ENCODE results near the gene CIB4. TPM values are rescaled to one million over a fixed set of nuclear protein-coding genes. Genes with fewer than 3 reads are reported as not detected.
A peak's percentile ranks its signal among the peaks of the same experiment; 100 is the strongest.
"Not testable (repeated sequence)": the region's sequence is repeated elsewhere in the genome, so short reads cannot be mapped to it uniquely, and the experiment has no call there.

CIB4 gene
- total and polyA plus RNA-seq, 7 donors: not detected

DNA sequence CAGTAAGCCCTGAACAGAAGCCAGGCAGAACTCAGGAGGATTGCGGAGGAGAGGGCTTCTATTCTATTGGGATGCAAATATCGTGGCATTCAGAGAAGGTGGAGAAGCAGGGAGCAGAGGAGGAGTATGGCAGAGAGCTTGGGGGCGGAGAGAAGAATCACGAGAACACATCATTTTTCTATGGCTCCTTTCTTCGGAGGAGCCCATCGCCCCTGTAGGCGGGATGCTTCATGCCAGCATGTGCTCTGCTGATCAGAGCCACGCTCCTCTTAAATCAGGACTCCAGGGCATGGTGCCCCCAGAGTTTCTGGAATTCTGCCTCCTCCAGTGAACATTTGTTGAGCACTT lies 71.1 kb downstream of the CIB4 start:
- intact Hi-C loops (cut with DNase I): no loop called here

DNA sequence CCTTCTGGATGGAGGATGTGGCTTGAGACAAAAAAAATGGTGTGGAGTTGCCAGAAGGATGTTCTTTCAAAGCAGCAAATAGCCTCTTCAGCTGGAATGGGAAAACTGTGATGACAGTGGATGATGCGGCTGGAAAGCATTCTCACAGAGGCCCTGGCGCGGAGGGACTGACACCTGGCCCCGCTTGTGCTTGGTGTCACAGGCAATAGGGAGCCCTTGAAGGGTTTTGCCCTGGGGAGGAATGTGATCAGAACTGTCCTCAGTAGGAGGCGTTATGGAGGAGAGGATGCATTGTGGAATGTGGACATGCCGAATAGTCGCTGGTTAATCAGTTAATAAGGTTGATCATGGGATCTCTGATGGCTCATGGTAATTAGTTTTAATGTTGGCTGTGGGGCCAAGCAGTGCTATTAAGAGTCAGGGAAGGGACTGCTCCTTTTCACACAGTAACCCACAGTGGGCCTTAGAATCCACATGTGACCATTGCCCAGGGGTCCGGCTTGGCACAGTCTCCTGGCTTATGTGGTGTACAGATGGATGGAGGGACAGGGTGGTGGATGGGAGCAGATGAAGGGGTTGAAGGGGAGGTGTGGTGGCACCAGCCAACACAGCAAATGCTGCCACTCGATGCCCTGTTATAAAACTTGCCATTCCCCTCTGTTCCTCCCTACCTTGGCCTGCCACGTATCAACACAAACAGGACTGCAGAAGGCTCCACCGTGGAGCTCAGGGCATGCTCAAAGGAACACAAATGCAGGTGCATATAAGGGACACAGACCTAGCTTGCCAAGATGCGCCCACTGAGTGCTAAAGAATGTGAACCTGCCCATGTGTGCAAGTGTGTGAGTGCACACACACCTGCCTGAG lies 71.7 kb downstream of the CIB4 start:
- DNase-seq (no peak), ATAC-seq (no peak)
- intact Hi-C loops (cut with DNase I): no loop called here

More for the DNA sequence above, 71.1 kb downstream of the CIB4 start:
- Histone ChIP-seq H3K9me3 (no peaks in the 10 kb centered on the region), H3K4me3 (no peak overlapping the region), H3K27me3 (ENCODE audit: insufficient read depth in 3 of 3, low read length in 2 of 3) (peaks cover 0 to 40% (median 0%) of the 10 kb centered on the region in 3 donors), H3K27ac (no peak overlapping the region), H3K36me3 (ENCODE audit: insufficient read depth in 1 of 2, low read depth in 1 of 2) (no peaks in the 10 kb centered on the region), H3K4me1 (no peaks in the 10 kb centered on the region)
- no peak for DNase-seq
- 69 to 78% (median 70%) methylated on average over 8 of the region's 8 CpGs for WGBS, 3 donors
- no peak for ATAC-seq
- TF ChIP-seq, protein P1, sequence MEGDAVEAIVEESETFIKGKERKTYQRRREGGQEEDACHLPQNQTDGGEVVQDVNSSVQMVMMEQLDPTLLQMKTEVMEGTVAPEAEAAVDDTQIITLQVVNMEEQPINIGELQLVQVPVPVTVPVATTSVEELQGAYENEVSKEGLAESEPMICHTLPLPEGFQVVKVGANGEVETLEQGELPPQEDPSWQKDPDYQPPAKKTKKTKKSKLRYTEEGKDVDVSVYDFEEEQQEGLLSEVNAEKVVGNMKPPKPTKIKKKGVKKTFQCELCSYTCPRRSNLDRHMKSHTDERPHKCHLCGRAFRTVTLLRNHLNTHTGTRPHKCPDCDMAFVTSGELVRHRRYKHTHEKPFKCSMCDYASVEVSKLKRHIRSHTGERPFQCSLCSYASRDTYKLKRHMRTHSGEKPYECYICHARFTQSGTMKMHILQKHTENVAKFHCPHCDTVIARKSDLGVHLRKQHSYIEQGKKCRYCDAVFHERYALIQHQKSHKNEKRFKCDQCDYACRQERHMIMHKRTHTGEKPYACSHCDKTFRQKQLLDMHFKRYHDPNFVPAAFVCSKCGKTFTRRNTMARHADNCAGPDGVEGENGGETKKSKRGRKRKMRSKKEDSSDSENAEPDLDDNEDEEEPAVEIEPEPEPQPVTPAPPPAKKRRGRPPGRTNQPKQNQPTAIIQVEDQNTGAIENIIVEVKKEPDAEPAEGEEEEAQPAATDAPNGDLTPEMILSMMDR (IDR thresholded peaks at IDR 0.05): no peak

DNA sequence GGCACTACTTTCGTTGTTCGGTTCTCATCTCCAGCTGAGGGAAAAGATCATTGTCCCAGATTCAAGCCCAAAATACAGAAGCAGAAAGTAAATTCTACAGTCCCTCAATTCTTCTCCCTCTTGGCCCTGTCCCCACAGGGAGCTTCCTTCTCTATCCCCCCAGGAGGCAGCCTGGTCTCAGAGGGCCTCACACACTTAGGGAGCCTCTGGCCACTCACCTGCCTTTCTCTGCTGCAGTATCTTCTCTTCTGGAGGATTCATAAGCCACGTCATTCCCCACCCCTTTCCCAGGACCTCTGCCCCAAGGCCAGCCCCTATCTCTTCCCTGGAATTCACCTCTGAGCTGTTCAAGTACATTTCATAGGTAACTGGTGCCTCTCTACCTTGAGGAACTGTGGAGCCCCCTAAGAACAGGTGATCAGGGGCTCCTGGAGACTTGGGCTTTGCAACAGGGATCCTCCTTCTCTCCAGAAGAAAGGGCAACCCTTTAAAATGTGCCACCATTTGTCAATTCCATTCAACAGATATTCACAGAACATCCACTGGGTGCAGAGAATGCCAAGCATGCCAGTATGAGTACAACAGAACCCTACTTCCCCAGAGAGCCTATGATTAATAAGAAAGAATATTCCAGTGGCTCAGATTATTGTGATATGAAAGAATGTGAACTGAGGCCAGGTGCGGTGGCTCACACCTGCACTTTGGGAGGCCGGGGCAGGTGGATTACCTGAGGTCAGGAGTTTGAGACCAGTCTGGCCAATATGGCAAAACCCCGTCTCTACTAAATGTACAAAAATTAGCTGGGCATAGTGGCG lies 72.9 kb downstream of the CIB4 start:
- H3K4me1 ChIP-seq: no peaks in the 10 kb centered on the region
- ATAC-seq (no peak), DNase-seq (no peak)
- no peak overlapping the region for H3K4me3 ChIP-seq
- no peak overlapping the region for H3K27ac ChIP-seq
- TF ChIP-seq, protein P1 (IDR thresholded peaks at IDR 0.05): no peak
- intact Hi-C loops (cut with DNase I): no loop called here
- peaks cover 0 to 57% (median 0%) of the 10 kb centered on the region in 3 donors for H3K27me3 ChIP-seq (ENCODE audit: insufficient read depth in 3 of 3, low read length in 2 of 3)
- 83 to 88% (median 85%) methylated on average over 7 of the region's 7 CpGs for WGBS, 3 donors
- no peaks in the 10 kb centered on the region for H3K9me3 ChIP-seq
- H3K36me3 ChIP-seq (ENCODE audit: insufficient read depth in 1 of 2, low read depth in 1 of 2): no peaks in the 10 kb centered on the region

More for the DNA sequence above, 71.7 kb downstream of the CIB4 start:
- Histone ChIP-seq H3K4me1 (no peaks in the 10 kb centered on the region), H3K9me3 (no peaks in the 10 kb centered on the region), H3K27ac (no peak overlapping the region), H3K36me3 (ENCODE audit: insufficient read depth in 1 of 2, low read depth in 1 of 2) (no peaks in the 10 kb centered on the region), H3K27me3 (ENCODE audit: insufficient read depth in 3 of 3, low read length in 2 of 3) (peaks cover 0 to 46% (median 0%) of the 10 kb centered on the region in 3 donors), H3K4me3 (no peak overlapping the region)
- TF ChIP-seq, protein P1 (IDR thresholded peaks at IDR 0.05): no peak
- WGBS, 3 donors: 85 to 91% (median 90%) methylated on average over 12 of the region's 12 CpGs

DNA sequence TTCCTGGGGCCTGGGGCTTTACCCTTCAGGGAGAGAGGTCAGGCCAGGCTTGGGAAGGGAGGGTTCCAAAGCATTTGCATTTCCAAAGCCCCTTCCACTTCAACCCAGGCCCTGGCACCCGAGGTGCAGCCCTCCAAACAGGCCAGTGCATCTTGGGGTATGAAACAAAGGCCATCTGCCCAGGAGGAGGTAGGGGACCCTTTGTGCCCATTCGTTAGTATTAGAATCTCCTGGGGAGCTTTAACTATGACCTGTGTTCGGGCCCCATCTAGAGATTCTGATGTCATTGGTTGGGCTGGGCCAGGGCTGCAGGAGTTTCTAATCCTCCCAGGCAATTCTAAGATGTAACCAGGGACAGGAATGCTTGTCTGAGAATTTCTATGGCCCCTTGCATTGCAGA lies 73.6 kb downstream of the CIB4 start:
- TF ChIP-seq, protein P1 (IDR thresholded peaks at IDR 0.05): no peak
- ATAC-seq: no peak
- H3K27me3 ChIP-seq (ENCODE audit: insufficient read depth in 3 of 3, low read length in 2 of 3): peaks cover 0 to 63% (median 0%) of the 10 kb centered on the region in 3 donors

GRCh38 chr2:26566731-26567130 lies 74.4 kb downstream of the CIB4 start:
- intact Hi-C loops (cut with DNase I): not testable (repeated sequence)

More for the DNA sequence above, 73.6 kb downstream of the CIB4 start:
- Histone ChIP-seq H3K36me3 (ENCODE audit: insufficient read depth in 1 of 2, low read depth in 1 of 2) (no peaks in the 10 kb centered on the region), H3K4me3 (no peak overlapping the region), H3K27ac (no peak overlapping the region), H3K4me1 (no peaks in the 10 kb centered on the region), H3K9me3 (no peaks in the 10 kb centered on the region)
- no peak for DNase-seq
- WGBS, 3 donors: 51 to 66% (median 61%) methylated on average over 3 of the region's 3 CpGs
- intact Hi-C loops (cut with DNase I): no loop called here

More at GRCh38 chr2:26566731-26567130, 74.4 kb downstream of the CIB4 start:
- 93 to 100% (median 94%) methylated on average over 1 of the region's 1 CpG for WGBS, 3 donors
- H3K9me3 ChIP-seq; H3K27ac ChIP-seq; ATAC-seq; H3K36me3 ChIP-seq (ENCODE audit: insufficient read depth in 1 of 2, low read depth in 1 of 2); H3K4me1 ChIP-seq; H3K4me3 ChIP-seq: not testable (repeated sequence)
- peak in 1 of 2 donors; percentile 4 for DNase-seq
- H3K27me3 ChIP-seq (ENCODE audit: insufficient read depth in 3 of 3, low read length in 2 of 3): peaks cover 0 to 69% (median 0%) of the 10 kb centered on the region in 3 donors

Data from psoas muscle (tissue), 8 donors.